ENCODE results near the gene UBASH3A.

GRCh38 chr21:42460391-42461184 is 56.9 kb downstream of the UBASH3A start:
- TF ChIP-seq POLR2AphosphoS5 (IDR thresholded peaks at IDR 0.05) = no peak
- no peak for TF ChIP-seq CTCF (IDR thresholded peaks at IDR 0.05)
- no peak for TF ChIP-seq POLR2A (IDR thresholded peaks at IDR 0.05)
